Left forelimb (tissue), 1 donor: ENCODE data around the gene BMI1.
"Not testable (repeated sequence)": the region's sequence is repeated elsewhere in the genome, so short reads cannot be mapped to it uniquely, and the experiment has no call there.

Experiments used
- DNase-seq: peaks from one replicate; pipeline ENCODE4 v3.0.0-alpha.2; 2018; ENCODE audit warnings: low spot score

BMI1 gene

DNA sequence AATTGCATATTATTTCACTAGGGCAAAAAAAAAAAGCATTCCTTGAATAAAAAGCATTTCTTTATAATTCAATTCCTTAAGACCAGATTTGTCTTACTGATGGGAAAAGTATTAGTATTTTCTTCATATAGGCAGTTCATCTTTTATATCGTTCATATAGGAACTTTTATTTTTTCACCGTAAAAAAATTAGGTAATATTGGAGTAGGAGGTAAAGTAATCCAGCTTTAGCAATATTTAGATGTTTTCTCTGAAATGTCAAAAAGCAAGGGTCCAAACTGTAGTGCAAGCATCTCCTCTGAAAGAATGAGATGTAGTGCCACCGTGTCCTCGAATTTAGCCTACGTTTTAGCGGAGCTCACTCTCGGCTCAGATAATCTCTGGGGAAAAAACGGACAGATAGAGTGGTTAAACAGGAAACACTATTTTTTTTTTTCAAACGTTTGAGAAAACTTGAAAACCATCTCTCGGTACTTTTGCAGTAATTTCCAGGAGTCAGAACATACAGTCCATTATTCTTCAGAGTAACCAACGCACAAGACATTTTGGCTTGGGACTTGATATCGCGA lies 18.9 kb downstream of the BMI1 start:
- DNase-seq: no peak

DNA sequence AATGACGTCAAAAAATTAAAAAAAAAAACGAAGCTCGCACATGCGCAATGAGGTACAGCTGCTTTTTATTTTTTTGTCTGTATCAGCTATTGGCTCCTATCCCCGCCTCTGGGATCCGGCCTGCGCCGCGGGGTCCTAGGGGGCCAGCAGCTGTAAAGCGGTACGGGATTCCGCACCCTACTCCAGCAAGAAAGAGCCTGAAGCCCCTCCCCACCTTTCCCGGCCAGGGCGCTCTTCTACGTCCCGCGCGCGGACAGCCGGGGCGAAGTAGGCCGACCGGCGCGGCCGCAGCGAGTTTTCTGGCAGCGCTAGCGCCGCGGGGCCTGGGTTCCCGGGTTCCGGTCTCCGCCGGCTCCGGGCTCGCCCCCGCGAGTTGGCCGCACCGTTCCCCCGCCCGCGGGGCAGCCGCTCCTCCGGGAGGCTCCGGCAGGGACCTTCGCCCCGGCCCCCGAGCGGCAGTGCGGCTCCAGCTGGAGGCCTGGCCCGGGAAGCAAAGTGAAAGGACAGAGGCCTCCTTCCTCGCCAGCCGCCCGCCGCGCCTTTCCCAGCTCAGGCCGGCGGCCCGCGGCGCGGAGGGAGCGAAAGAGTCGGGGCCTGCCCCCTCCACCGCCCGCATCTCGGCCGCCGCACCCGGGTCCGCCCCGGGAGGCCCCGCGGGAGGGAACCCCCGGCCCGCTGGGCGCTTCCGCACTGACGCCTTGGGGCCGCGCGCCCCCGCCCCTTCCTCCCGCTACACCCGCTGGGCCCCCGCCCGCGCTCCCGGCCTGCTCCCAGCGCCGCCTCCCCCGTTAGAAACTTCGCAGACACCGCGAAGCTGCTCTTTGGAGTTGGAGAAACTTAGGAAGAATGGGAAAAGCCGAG lies 19.7 kb downstream of the BMI1 start:
- peak; percentile 89 for DNase-seq

DNA sequence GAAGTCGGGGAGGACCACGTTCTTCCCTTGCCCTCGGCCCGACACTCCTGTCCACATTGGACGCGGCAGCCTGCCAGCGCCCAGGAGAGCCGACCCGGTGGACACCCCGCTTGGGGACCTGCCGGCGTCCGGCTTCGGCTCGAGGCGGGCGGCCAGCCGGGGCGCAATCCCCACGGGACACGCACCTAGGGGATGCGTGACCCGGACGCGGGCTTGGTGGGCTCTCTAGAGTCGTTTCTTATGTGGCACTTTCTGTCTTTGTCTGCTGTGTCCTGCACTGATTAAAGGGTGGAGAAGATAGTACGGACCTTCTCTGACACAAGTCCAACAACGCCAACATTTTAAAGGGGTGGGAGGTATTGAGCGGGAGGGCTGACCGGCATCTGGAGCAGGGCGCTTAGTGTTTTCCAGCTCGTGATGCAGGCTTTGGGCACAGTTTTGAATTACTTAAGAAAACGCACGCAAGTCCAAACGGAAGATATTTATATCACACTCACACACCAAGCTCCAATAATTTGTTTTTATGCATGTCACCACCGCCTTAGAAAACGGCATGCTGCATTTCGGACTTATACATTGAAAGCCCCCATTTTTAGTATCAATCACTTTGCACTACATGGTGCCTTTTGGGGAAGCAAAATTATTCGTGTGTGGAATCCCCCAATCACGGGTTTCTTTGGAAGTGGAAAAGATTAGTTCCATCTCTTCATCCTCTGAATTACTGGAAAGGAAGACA lies 20.5 kb downstream of the BMI1 start:
- peak; percentile 83 for DNase-seq

DNA sequence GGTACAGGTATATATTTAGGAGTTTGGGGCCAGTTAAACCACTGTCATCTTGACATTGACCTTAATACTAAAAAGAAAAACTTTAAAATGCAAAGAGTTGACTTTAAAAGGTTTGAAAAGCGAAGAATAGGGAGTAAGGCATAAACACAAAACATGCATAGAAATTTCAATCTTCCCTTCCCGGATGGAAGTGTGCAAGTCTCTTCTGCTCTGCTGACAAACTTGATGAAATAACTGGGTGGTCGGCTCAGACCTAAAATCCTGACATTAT lies 21.0 kb downstream of the BMI1 start:
- no peak for DNase-seq

DNA sequence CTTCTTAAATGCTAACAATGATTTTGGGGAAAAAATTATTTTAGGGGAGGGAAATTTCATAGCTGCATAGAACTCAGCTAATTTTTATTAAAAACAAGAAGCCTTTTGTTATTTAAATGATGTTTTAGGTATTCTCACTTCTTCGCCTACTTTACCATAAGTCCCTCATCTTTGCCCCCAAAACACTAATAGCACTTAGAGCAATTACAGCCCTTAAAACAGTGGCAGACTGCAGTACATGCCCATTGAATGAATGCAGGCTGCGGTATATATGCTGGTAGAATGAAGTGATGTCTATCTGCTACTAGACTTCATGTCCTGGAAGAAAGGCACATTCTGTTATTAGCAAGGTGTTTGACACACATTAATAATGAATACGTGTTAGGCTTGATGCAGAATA lies 21.5 kb downstream of the BMI1 start:
- DNase-seq: no peak

DNA sequence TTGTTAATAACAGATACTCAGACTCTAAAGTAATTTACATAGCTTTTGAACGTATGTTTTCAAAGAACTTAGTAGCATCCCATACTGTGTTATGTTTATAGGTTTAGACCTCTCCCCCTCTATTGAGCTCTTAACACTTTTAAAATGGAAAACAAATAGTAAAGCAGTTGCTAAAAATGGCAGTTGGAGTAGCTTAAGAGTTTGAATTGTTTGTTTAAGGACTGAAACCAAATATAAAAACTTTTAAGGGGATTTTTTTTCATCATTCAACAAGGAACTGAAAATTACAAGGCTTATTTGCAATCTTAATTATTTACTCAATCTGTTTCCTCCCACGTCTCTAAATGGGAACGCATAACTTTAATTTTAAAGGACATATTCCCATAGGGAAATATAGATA lies 22.8 kb downstream of the BMI1 start:
- DNase-seq: no peak

DNA sequence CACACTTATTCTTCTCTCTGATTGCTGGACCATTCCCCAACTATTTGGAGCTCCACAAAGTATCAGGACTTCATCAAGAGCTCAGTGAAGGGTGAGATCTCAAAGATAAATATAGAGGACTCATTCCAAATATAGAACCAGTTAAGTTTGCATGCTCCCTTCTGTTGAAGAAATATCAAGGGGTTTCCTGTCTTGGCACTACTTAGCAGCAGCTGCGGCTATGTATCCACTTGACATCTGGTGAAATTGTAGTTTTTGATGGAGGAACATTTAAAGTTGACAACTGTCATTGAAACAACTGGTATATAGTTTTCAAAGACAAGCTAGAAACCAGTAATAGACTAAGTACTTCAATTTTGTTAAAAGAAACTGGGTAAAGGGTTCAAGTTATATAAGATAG lies 23.4 kb downstream of the BMI1 start:
- no peak for DNase-seq

DNA sequence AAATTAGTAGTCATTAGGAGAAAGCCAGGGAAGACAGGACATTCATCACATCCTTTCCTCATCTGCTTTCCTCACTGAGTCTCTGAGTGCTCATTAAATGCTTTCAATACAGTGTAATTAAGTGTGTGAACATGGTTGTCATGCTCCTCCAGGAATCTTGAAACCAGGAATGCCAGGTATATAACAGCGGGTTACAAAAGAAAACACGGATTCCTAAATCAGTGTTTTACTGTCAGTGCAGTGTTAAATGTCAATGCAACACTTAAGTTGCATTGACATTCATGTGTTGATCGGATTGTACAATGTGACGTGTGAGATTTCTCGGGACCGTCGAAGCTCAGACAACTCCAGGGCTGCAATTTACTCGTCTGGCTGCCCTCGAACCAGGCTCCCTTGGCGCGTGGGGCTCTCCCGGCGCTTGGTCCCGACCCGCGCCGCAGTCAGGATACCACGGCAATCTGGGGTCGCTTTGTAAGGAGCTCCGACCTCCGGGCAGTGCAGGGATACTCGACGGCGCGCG lies 23.9 kb downstream of the BMI1 start:
- no peak for DNase-seq

DNA sequence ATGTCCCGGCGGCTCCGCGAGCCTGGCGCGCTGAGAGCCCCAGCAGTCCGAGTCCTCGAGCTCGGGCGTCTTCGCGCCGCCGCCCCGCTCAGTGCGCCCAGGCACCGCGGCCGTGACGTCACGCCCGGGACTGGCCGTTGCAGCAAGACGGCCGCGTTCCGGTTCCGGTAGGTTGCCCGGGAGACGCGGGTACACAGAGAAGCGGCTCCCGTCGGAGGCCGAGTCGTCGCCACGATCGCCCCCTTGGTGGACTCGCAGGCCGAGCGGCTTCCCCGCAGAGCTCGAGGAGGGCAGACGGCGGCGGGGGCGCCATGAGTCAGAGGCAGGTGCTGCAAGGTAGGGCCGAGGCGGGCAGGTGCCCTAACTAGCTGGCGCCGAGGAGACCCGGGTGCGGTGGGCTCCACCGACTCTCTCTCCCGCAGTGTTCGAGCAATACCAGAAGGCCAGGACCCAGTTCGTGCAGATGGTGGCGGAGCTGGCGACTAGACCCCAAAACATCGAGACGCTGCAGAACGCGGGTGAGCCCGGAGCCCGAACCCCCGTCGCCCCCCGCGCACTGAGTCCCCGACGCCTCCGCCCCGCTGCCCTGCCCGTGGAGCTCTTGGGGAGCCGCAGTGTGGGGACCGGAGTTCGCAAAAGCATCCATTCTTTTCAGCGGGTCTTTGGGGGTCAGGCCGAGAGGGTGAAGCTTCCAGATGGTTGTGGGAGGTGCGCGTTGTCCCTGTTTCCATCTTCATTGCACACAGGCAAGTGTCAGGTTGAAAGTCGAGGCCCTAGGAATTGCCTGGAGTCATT lies 24.6 kb downstream of the BMI1 start, which contains the start of gene SPAG6:
Gene SPAG6 (plus strand): TSS at position 196 of the 795 bp plus-strand sequence. CDS start 116 bp downstream, at position 312.
- DNase-seq: no peak

DNA sequence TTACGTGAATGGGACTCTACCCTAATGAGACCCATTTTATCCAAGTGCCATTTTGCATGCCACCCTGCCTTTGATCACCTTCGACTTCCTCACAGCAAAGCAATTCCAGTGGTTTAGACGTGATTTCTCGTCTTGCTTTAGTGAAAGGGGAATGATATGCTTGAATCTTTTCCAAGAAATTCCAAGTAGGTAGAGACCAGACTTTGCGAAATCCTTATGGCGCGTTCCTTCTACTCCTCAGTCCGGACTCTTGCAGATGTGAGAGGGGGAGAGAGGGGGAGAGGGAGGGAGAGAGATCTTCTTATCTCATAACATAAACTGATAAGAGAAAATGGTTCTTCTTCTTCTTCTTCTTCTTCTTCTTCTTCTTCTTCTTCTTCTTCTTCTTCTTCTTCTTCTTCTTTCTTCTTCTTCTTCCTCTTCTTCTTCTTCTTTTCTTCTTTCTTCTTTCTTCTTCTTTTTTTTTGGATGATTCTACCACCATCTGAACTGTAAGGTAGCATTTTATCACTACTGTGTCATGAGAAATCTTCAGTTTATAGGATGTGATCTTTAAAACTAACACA lies 25.3 kb downstream of the BMI1 start:
- no peak for DNase-seq

DNA sequence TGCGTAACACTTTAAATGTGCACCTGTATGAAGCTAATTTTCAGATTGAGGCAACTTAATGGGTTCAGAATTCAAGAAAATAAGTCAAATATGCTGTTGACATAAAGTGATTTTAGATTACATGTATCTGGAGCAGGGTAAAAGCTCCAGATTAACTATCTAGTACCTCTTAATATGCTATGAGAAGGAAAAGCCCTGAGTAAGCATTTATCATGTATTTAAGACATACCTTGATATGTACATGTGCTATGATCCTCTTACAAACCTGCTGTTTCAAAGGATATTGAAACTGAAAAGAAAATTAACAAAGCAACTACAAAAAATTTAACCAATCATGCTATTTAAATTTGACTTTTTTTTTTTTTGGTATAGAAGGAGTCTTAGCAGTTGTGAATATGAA lies 28.9 kb downstream of the BMI1 start:
- no peak for DNase-seq

DNA sequence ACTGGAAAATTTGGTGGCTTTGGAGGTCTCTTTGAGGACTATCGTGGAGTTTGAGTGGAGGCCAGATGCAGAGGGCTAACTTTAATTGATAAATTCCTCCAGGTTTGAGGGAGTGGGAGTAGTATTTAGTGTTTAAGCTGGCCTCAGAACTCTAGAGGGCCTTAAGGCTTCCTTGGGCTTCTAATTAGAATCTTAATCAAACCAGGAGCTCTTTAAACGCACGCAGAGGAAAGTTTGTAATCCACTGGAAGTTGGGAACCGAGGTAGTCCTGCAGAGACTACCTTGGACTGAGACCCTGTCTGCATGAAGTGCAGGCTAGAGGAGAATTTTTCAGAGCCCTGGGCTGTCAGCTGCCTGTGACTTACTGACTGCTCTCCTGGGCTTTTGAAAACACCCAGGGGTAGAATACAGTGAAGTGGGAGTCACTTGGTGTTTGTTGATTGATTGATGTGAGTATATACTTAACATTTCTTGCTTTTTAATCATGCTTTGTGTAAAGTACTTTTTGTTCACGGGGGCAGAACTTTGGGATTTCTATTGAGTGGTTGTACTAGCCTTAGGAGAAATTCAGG lies 30.3 kb downstream of the BMI1 start:
- no peak for DNase-seq

DNA sequence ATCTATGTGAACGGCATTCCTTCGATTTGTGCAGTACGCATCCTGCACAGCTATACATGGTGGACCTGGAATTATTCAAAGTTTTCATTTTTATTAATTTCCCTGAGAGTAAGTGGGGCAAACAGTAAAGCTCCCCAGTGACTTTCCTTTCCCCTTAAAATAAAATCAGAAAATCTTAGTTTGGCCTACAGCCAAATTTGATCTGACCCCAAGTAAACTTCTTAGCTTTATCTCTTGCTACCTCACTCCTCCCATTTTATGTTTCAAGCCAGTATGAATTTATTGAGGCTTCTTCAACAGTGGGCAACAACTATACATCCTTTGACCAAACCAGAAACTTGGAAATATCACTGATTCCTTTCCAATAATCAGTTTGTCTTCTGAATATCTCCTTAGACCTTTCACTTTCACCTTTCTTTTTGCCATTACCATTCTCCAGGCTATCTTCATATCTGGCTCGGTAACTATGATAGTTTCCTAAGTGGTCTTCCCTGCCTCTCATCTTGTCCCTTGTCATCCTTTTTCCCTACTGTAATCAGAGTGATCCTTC lies 35.5 kb downstream of the BMI1 start:
- DNase-seq: no peak

DNA sequence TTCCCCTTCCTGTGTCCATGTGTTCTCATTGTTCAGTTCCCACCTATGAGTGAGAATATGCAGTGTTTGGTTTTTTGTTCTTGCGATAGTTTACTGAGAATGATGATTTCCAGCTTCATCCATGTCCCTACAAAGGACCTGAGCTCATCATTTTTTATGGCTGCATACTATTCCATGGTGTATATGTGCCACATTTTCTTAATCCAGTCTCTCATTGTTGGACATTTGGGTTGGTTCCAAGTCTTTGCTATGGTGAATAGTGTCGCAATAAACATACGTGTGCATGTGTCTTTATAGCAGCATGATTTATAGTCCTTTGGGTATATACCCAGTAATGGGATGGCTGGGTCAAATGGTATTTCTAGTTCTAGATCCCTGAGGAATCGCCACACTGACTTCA lies 36.9 kb downstream of the BMI1 start:
- DNase-seq: not testable (repeated sequence)

DNA sequence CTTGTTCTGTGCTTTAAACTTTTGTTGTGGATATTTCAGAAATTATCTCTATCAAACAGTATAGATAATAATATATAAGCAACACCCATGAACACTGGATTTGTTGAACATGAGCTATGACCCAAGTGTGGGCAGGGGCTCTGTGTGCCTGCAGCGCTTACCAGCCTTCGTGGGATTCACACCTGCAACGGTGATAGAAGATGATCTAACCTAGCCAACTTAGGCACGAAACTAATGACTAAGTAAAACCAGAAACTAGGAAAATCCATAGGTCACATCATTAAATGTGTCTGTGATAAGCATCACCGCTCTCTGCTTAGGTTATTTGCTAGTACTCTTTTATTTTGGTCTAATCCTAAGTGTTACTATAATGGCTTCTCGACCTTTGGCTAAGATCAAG lies 42.4 kb downstream of the BMI1 start:
- no peak for DNase-seq

DNA sequence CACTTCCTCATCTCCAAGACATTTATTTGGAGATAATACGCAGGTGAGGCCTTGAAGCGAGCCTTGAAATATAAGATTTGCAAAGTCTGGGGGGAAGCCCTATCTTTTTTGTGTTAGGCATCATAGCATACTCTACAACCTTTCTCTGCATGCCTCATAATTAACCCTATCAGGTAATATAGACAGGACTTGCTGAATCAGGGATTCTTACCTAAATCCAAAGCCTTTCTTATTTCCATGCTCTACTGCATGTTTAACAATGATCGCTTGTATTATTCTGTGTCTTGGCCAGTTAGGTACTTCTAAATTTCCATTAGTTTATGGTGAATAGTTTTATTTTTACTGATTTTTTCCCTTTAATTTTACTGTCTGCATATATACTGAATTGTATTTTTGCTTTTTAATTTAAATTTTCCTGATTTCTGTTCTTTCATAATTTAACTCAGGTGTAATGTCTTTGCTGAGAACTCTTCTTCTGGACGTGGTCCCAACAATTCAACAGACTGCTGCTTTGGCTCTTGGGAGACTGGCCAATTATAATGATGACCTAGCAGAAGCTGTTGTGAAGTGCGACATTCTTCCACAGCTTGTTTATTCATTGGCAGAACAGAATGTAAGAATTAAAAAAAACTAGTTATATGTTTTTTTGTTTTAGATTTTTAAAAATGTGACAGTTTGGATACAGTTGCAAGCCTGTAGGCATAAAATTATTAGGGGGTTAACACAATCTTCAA lies 43.7 kb downstream of the BMI1 start:
- DNase-seq: no peak

DNA sequence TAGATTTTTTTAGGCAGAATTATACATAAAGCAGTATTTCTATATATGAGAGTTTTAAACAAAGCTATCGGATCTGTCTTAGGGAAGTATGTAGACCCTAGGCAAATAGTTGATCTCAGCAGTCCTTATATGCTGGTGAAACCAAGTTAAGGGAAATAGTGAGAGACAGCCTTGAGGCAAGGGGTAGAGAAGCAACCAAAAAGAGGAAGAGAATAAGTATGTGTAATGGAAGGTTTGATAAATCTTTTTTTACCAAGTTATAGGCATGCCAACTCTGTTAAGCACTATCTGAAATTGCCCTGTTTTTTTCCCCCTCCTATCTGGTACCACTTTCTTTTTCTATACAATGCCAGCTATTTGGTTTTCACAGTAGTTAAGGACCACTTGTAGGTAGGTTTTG lies 44.3 kb downstream of the BMI1 start:
- DNase-seq: no peak

DNA sequence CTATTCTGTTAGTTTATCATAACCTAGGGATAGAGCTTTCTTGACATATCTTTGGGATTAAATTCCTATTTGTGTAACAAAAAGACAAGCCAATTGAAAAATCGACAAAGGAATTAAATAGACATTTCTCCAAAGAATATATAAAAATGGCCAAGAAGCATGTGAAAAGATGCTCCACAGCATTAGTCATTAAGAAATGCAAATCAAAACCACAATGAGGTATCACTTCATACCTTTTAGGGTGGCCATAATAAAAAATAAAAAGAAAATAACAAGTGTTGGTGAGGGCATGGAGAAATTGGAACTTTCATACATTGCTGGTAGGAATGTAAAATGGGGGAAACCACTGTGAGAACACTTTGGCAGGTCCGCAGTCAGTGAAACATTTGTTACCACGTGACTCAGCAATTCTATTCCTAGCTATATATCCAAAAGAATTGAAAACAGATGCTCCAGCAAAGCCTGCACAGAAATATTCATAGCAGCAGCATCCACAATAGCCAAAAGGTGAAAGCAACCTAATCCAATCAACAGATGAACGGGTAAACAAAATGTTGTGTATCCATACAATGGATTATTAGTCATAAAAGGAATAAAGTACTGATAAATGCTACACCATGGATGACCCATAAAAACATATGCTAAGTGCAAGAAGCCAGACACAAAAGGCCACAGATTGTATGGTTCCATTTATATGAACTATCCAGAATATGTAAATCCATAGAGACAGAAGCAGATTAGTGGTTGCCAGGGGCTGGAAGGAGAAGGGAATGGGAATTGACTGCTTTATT lies 44.9 kb downstream of the BMI1 start:
- DNase-seq: no peak

DNA sequence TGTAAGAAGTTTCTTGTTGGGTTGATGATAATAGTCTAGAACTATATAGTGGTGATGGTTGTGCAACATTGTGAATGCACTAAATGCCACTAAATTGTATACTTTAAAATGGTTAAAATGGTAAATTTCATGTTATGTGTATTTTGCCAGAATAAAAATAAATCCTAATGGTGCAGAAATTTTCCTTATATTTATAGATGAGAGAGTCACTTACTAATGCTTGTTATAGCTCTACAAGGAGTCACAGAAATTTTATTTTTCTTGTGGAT lies 45.5 kb downstream of the BMI1 start:
- no peak for DNase-seq

DNA sequence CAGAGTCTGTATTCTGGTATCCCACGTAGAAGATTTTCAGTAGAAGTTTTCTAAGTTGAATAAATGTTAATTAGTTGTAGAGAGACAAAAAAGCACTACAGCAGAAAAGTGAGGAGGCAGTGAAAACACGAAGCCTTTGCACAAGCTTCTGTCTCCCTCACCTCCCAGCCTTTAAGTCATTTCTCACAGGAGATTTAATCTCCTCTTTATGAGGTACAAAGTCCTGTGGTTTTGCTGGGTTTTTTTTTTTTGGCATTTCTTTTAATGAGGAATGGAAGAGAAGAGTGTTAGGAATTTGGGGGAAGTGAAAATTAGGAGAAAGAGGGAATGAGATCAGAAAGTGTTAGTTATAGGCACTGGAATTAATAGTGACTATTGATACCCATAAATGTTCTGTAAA lies 45.9 kb downstream of the BMI1 start:
- no peak for DNase-seq
